ENCODE results near the gene ZMYND8.
"Not testable (repeated sequence)": the region's sequence is repeated elsewhere in the genome, so short reads cannot be mapped to it uniquely, and the experiment has no call there.

DNA sequence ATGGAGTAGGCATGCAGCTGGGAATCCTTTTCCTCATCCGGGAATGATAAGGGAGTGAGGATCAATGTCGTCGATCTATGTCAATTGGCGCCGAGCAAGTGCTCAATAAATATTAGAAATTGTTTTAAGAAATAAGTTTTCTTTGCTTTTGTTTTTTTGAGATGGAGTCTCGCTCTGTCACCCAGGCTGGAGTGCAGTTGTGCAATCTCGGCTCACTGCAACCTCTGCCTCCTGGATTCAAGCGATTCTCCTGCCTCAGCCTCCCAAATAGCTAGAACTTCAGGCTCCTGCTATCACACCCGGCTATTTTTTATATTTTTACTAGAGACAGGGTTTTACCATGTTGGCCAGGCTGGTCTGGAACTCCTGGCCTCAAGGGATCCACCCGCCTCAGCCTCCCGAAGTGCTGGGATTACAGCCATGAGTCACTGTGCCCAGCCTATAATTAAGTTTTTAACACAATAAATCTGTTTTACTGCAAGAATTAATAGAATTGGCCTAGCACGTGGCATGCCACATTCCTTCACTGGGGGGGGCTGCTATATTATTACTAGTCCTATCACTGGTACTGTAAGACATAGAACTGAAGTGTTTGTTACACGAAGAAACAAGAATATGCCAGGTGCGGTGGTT, 92.2 kb downstream of the ZMYND8 start:
- TF ChIP-seq CTCF (conservative IDR thresholded peaks at IDR 0.05); ZFX (IDR thresholded peaks at IDR 0.05): not testable (repeated sequence)
